GM18870 (cell line): Measurements from ENCODE around the gene TRABD.

Experiments
- ATAC-seq: cut with Tn5 transposase; IDR thresholded peaks from one replicate; pipeline ENCODE4 v1.9.1; 2021; ENCODE audit warnings: moderate library complexity; ENCODE audit not compliant: unreplicated experiment

TRABD gene

GRCh38 chr22:50173311-50173982, 12.3 kb upstream of the TRABD start:
- ATAC-seq = no peak

GRCh38 chr22:50173983-50174355, 11.7 kb upstream of the TRABD start:
- ATAC-seq = no peak

- no peak for ATAC-seq
Observed at GRCh38 chr22:50174382-50175190, 11.1 kb upstream of the TRABD start.

DNA sequence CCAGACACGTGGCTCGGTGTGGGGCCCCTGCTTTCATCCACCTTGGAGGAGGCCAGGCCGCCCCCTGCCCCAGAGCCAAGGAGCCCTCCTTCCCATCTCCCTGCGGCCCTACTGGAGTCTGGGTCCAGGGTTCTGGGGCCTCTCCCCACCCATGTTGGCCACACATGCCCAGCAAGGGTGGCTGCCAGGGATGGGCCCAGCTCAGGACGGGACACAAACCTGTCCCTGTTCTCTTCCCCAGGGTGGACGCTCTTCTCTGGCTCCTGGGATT, 10.6 kb upstream of the TRABD start:
- no peak for ATAC-seq

- ATAC-seq = no peak
Observed at GRCh38 chr22:50175921-50176849, 9.5 kb upstream of the TRABD start.

GRCh38 chr22:50176850-50177536, 8.7 kb upstream of the TRABD start:
- no peak for ATAC-seq

GRCh38 chr22:50177537-50178470, 7.9 kb upstream of the TRABD start:
- ATAC-seq = no peak

DNA sequence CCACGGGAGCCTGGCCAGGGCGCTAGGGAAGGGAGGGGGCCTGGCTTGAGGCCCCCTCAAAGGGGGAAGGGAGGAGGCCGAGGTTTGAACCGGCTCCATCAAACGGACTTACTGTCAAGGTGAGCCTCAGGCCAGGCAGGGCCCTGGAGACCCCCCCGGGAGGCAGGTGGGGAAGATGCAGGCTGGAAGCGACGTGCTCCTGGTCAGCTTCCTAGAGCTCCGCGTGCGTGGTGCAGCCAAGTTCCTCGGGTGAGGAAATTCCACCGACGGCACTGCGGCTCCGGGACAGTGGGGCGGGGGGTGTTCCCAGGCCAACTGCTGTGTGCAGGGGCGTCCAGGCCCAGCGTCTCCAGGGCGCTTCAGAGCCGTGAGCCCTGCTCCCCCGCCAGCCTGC, 7.2 kb upstream of the TRABD start:
- ATAC-seq = no peak

DNA sequence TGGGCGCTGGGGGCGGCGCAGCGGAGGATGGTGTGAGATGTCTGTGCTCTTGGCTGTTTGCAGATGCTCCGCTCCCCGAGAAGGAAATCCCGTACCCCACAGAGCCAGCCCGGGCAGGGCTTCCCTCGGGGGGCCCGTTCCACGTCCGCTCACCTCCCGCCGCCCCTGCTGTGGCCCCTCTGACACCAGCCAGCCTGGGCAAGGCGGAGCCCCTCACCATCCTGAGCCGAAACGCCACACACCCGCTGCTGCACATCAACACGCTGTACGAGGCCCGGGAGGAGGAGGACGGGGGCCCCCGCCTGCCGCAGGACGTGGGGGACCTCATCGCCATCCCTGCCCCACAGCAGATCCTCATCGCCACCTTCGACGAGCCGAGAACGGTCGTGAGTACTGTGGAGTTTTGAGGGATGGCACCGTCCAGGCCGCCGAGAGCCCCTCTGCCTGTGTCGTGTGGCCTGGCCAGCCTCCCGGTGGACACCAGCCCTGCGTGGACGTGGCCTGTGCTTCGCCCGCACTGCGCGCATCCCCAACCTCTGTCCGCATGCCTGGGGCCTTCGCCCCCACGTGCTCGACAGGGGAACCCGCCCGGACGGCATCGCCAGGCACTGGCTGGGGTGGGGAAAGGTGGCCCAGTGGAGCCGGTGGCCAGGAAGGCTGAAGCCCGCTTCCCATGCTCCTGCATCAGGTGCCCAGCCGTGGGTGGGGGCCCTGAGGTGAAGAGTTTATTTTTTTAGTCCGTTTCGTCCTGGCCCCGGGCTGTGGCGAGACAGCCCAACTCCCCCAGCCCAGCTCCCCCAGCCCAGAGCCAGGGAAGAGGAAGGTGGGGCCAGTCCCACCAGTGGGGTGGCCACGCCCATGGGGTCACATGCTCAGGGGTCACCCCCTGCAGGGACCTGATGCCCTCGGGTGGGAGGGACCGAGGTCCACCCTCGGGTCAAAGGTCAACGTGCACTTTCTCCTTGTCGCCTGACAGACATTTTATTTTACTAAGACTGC, 6.5 kb upstream of the TRABD start:
- ATAC-seq = no peak

- ATAC-seq = no peak
Observed at GRCh38 chr22:50179937-50180726, 5.6 kb upstream of the TRABD start.

DNA sequence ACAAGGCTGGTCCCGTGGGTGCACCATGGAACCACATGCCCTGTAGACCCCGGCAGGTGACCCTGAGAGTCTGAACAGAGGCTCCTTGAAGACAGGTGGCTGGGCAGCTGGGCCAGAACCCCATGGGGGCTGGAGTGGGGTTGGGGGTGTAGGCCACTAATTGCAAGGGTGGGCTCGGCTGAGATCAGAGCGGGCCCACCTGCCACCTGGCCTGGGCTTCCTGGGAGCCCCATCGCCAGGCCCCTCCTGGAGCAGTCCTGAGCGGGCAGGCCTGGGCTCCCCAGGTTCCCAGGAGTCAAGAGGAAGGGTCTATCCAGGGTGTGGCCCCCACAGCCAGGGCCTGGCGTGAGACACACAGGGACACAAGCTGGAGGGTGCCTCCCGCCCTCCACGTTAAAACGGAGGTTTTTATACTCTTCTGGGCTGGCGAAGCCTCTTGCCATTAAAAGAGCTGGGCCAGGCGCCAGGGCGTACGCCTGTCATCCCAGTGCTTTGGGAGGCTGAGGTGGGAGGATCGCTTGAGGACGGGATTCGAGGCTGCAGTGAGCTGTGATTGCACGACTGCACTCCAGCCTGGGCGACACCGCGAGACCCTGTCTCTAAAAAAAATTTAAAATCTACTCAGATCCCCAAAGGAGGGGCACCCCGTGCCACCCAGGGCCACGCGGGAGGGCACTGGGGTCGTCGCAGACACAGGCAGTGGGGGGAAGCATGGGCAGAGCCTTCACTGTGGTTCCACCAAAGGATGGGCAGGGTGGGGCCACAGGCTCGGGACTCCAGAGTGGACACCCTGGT, 4.8 kb upstream of the TRABD start:
- ATAC-seq = no peak

DNA sequence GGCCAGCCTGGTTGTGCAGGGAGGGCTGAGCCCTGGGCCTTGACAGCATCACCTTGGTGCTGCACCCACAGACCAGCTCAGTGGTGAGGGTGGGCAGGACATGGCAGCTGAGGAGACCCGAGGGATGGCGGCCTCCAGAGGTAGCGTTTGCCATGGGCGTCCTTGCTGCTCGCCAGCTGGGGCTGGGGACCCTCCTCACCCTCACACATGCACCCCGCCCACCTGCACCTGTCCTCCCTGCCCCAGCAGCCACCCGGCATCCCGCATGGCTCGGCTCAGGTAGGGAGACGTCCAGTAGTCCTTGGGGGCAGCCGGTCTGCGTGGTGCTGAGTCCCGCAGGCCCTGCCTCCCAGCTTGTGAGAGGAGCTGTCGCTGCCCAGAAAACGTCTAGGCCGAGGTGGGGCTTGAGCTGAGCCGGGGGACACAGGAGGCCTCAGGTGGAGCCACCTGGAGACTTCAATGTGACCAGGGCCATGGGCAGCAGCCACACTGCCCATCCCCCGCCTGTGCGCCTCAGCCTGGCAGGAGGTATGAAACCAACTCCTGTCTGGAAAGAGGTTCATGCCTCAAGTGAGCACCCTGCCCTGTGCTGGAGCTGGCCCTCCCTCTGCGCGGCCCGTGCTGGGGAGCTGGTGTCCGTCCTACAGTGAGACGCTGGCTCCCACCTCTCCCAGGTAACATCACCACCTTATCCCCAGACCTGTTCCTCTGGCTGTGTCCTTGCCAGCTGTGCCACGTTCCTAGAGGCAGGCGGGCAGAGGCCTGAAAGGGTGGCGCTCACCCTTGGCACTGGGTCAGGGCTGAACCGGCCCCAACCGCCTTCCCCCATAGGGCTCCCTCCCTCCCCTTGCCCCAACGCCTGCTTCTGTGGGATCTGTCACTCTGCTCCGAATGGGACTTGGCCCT, 3.3 kb upstream of the TRABD start:
- no peak for ATAC-seq

DNA sequence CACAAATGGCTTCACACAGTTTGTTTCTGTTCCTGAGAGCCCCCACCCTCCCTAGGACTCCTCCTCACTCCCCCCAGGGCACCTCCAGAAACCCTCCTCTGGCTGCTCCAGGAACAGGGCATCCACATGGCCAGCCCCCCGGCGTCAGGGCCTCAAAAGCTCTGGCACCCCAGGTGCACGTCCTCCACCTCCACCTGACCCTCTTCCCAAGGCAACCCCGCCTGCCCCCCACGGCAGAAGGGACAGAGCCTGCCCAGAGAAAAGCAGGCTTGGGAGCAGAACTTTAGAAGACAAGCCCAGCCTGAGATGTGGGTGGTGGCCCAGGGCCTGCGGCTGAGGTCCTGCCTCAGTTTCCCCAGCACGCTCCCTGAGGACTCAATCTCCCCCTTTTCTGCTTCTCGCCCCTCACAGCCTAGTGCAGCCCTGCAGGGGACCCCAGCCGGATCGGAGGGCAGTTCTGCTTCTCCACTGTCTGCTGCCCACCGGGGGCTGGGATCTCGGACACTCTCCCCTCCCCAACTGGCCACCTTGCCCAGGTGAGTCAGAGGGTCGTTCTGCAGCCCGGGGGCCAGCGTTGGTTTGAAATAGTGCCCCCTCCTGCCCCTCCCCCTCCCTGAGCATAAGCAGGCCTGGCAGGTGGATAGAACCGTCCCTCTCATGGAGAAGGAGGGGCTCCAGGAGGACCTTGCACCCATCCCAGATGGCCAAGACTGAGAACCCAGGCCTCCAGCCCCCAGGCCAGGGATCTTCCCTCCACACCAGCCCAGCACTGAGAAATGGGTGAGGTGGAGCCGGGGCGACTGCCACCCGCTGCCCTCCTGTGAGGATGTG, 2.4 kb upstream of the TRABD start:
- no peak for ATAC-seq

DNA sequence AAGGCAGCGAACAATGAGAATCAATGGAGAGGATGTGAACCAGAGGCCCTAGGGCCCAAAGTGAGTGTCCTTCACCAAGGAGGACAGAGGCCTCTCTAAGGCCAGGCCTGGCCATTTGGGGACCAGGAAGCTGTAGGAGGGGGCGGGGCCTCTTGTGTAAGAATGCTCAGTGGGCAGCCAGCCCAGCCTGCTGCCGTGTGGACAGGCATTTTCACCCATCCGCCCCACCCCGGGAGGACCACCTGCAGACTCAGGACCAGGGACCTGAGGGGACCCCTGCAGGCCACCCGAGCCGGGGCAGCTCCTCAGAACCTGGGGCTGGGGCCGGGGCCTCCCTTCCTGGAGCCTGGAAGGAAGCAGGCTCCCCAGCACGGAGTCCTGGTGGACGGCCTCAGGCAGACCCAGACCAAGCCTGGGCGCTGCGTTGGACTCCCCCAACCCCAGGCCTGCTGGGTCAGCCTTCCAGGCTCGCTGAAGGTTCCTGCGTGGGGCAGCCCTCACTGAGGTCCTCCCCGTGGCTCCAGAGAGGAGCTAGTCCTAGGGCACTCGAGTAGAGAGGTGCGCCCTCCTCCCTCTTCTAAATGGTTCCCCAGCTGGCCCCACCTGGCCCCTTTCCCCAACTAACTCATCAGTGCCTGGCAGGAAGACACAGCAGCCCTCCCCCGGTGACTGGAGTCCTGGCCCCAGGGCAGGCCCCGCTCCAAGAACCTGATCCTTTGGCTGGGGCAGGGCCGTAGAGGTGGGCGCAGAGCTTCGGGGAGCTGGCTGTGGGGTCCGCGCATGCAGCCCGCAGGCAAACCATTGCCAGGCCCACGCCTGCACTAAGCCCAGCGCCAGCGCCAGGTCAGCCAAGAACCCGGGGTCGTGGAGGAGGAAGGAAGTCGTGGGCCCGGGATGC, 1.5 kb upstream of the TRABD start:
- ATAC-seq = no peak
